GM10266 (cell line): ENCODE measurements around the gene DLG3.
"Not testable (repeated sequence)": the region's sequence is repeated elsewhere in the genome, so short reads cannot be mapped to it uniquely, and the experiment has no call there.

ENCODE experiments used
- DNase-seq: peaks from one replicate; pipeline ENCODE4 v3.0.0; 2012; ENCODE audit errors: extremely low spot score
- CTCF ChIP-seq: IDR thresholded peaks from 2 replicates; pipeline ENCODE4 v1.5.1; 2012; ENCODE audit warnings: mild to moderate bottlenecking, low read depth; ENCODE audit not compliant: control insufficient read depth, insufficient read depth; ENCODE audit errors: missing control alignments

DLG3 gene

GRCh38 chrX:70500826-70501225 is 56.2 kb downstream of the DLG3 start:
- DNase-seq = no peak
- TF ChIP-seq CTCF = no peak

GRCh38 chrX:70504772-70505450 is 60.3 kb downstream of the DLG3 start:
- no peak for DNase-seq
- TF ChIP-seq CTCF = no peak

- no peak for TF ChIP-seq CTCF
These were observed 60.8 kb downstream of the DLG3 start for GRCh38 chrX:70505451-70505841.

GRCh38 chrX:70508296-70508911 is 63.8 kb downstream of the DLG3 start:
- no peak for TF ChIP-seq CTCF
- DNase-seq = no peak

More at GRCh38 chrX:70505451-70505841, 60.8 kb downstream of the DLG3 start:
- DNase-seq = no peak

GRCh38 chrX:70509078-70509477 is 64.4 kb downstream of the DLG3 start:
- TF ChIP-seq CTCF = no peak
- no peak for DNase-seq

- DNase-seq = not testable (repeated sequence)
These were observed 70.6 kb downstream of the DLG3 start for GRCh38 chrX:70515270-70515669.

GRCh38 chrX:70515692-70516091 is 71.1 kb downstream of the DLG3 start:
- not testable (repeated sequence) for DNase-seq

GRCh38 chrX:70525733-70526132 is 81.1 kb downstream of the DLG3 start:
- TF ChIP-seq CTCF = no peak
- DNase-seq = no peak
